NCI-H146 treated with DMSO at 0.1 percent for 48 hours (cell line): ENCODE data around the gene POLR2J3.
"Not testable (repeated sequence)": the region's sequence is repeated elsewhere in the genome, so short reads cannot be mapped to it uniquely, and the experiment has no call there.

Experiments
- DNase-seq: peaks from one replicate; lab custom pipeline; 2025; ENCODE audit not compliant: unreplicated experiment; lab: John Stamatoyannopoulos, UW

The POLR2J3 gene

DNA sequence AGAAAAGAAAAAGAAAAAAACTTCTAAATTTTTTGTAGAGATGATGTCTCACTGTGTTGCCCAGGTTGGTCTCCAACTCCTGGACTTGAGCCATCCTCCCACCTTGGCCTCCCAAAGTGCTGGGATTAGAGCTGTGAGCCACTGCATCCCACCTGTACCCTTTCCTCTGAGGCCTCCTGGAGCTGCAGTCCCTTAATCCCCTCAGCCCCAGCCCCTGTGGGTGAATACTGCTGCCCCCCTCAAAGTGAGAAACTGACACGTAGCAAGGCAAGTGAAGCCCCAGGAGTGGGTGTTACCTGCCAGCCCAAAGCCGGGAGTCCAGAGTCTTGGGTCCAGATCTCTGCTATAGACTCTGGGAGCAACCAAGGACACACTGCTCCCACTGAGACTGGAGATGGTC is 47.6 kb downstream of the POLR2J3 start:
- not testable (repeated sequence) for DNase-seq

- DNase-seq = not testable (repeated sequence)
These were observed 51.6 kb downstream of the POLR2J3 start for GRCh38 chr7:102520797-102521196.

- not testable (repeated sequence) for DNase-seq
These were observed 54.7 kb downstream of the POLR2J3 start, which contains the start of gene RASA4B for GRCh38 chr7:102517550-102518147. Gene RASA4B (minus strand): TSS chr7:102517777. CDS start chr7:102517710, 67 bp downstream.
